Pancreas (tissue), 10 donors: ENCODE data around the gene TCL1B. TPM values are rescaled to one million over a fixed set of nuclear protein-coding genes. Genes with fewer than 3 reads are reported as not detected.

ENCODE experiments used
- ATAC-seq, 4 donors: fragments of 200-7000 bp; cut with Tn5 transposase; one replicate each; pipeline versions ENCODE4 v1.8.0 to v1.9.1; 2020; ENCODE audit warnings: mild to moderate bottlenecking in 4 of 4, moderate library complexity in 4 of 4
- DNase-seq, 6 donors: peaks; one replicate each; pipeline ENCODE4 v3.0.0-alpha.2; 2020
- FAIRE-seq: peaks from 2 replicates; lab custom pipeline; 2012; peaks lifted over from hg19 to GRCh38; lab: Jason Lieb, UNC
- H3K27ac ChIP-seq, 4 donors: fragments of 200-600 bp; sonication (generic); 1 replicate in 3 of 4; 2 replicates in 1 of 4; pipeline versions ENCODE4 v1.5.0 to v1.8.0; 2020
- H3K27me3 ChIP-seq, 4 donors: fragments of 200-600 bp; one replicate each; pipeline ENCODE4 v1.8.0; 2021
- H3K36me3 ChIP-seq, 3 donors: fragments of 200-600 bp; sonication (generic) in 1 of 3; one replicate each; pipeline versions ENCODE4 v1.5.0 to v1.8.0; 2020 to 2021
- H3K4me1 ChIP-seq, 3 donors: fragments of 200-600 bp; one replicate each; pipeline ENCODE4 v1.8.0; 2021
- H3K4me3 ChIP-seq, 4 donors: fragments of 200-600 bp; sonication (generic) in 2 of 4; one replicate each; pipeline versions ENCODE4 v1.5.0 to v1.8.0; 2020 to 2021
- H3K9me3 ChIP-seq, 4 donors: fragments of 200-600 bp; one replicate each; pipeline ENCODE4 v1.8.0; 2021
- CTCF ChIP-seq, 4 donors: fragments of 200-600 bp; sonication (generic) in 3 of 4; IDR thresholded peaks; one replicate each; pipeline versions ENCODE4 v1.5.0 to v1.8.0; 2021; ENCODE audit warnings: antibody characterized with exemption in 4 of 4
- WGBS, 2 donors: extraction: QIAGEN DNeasy Blood & Tissue Kit; methylation state at CpG; one replicate each; pipeline ENCODE4 v1.1.7; 2013; 5-methylcytosine and 5-hydroxymethylcytosine counted together
- intact Hi-C, 3 donors: fragments of 100-400 bp; cut with DNase I; formaldehyde crosslinking; loops; one replicate each; pipeline versions ENCODE4 v1.11.1 to v1.14.2; 2022
- polyA plus RNA-seq, 2 donors: library from polyadenylated mRNA; stranded (reverse); fragments of 200-250 nt; gene quantifications; one replicate each; pipeline ENCODE4 v1.2.3, GENCODE V29; 2013
- total RNA-seq, 6 donors: library from RNA; stranded (reverse); fragmentation: NEBNext Ultra II Directional in 4 of 6; extraction: Animal tissue kit (Norgen Biotek cat#: 25700) in 4 of 6; gene quantifications; one replicate each; pipeline versions ENCODE4 v1.2.1 to v1.2.4, GENCODE V29; 2021 to 2023
- donor health status: healthy with polysubstance abuse.
- donor health status: DM: no; HTN: no; CAD: no; lungs with moderate emphysema.
- donor health status: DM: no; HTN: no; CAD: no.
- donor health status: control.
- donor health status: control.
- donor health status: Bipolar disorder and iron deficiency.
- donor health status: DM: yes; HTN: yes; CAD: no.
- donor health status: DM: no; HTN: no; CAD: no.
- donor health status: DM: no; HTN: no; CAD: no.
- donor health status: DM: yes; HTN: yes; CAD: no.

Gene TCL1B
- total and polyA plus RNA-seq, 8 donors = not detected

GRCh38 chr14:95660651-95661515, 25.3 kb upstream of the TCL1B start:
- Histone ChIP-seq H3K27ac (peak overlapping the region in 1 of 4 donors; percentile 63), H3K4me3 (no peak overlapping the region), H3K27me3 (no peaks in the 10 kb centered on the region), H3K9me3 (no peaks in the 10 kb centered on the region), H3K36me3 (no peaks in the 10 kb centered on the region), H3K4me1 (peaks cover 13 to 26% (median 23%) of the 10 kb centered on the region in 3 donors)
- ATAC-seq (no peak), DNase-seq (no peak), FAIRE-seq (no peak)
- intact Hi-C loops = no loop called here
- TF ChIP-seq CTCF (IDR thresholded peaks at IDR 0.05) = no peak
- WGBS, 2 donors = 58 to 64% methylated on average over 13 of the region's 13 CpGs

GRCh38 chr14:95662376-95663186, 23.6 kb upstream of the TCL1B start:
- Histone ChIP-seq H3K4me3 (peak overlapping the region in 1 of 4 donors; percentile 9), H3K4me1 (peaks cover 13 to 40% (median 36%) of the 10 kb centered on the region in 3 donors), H3K9me3 (no peaks in the 10 kb centered on the region), H3K27ac (peak overlapping the region; percentile 57 to 63 (median 62)), H3K27me3 (no peaks in the 10 kb centered on the region), H3K36me3 (no peaks in the 10 kb centered on the region)
- intact Hi-C loops = no loop called here
- WGBS, 2 donors = 12 to 14% methylated on average over 4 of the region's 4 CpGs
- DNase-seq = peak in 1 of 6 donors; percentile 21
- TF ChIP-seq CTCF (IDR thresholded peaks at IDR 0.05) = no peak
- ATAC-seq = peak; percentile 49 to 72 (median 68)
- FAIRE-seq = no peak

GRCh38 chr14:95663226-95663797, 22.9 kb upstream of the TCL1B start:
- TF ChIP-seq CTCF (IDR thresholded peaks at IDR 0.05) = no peak
- no peaks in the 10 kb centered on the region for H3K27me3 ChIP-seq
- no peaks in the 10 kb centered on the region for H3K36me3 ChIP-seq
- FAIRE-seq (no peak), ATAC-seq (peak; percentile 16 to 58 (median 38)), DNase-seq (peak in 3 of 6 donors; percentile 24 to 49 (median 42))
- WGBS, 2 donors = 13 to 15% methylated on average over 5 of the region's 5 CpGs
- no peaks in the 10 kb centered on the region for H3K9me3 ChIP-seq
- intact Hi-C loops = no loop called here
- H3K4me3 ChIP-seq = peak overlapping the region in 1 of 4 donors; percentile 9
- peak overlapping the region in 3 of 4 donors; percentile 61 to 63 (median 62) for H3K27ac ChIP-seq
- H3K4me1 ChIP-seq = peaks cover 13 to 40% (median 36%) of the 10 kb centered on the region in 3 donors

- FAIRE-seq (no peak), ATAC-seq (peak in 3 of 4 donors; percentile 19 to 41 (median 21)), DNase-seq (peak in 4 of 6 donors; percentile 41 to 55 (median 54))
- intact Hi-C loops = no loop called here
- Histone ChIP-seq H3K4me1 (peaks cover 13 to 40% (median 36%) of the 10 kb centered on the region in 3 donors), H3K9me3 (no peaks in the 10 kb centered on the region), H3K36me3 (no peaks in the 10 kb centered on the region), H3K27ac (peak overlapping the region in 2 of 4 donors; percentile 62 to 63), H3K4me3 (no peak overlapping the region), H3K27me3 (no peaks in the 10 kb centered on the region)
- TF ChIP-seq CTCF (IDR thresholded peaks at IDR 0.05) = no peak
- 27% methylated on average over 3 of the region's 3 CpGs for WGBS, 2 donors
Measured at GRCh38 chr14:95664066-95664465, 22.2 kb upstream of the TCL1B start.
